ENCODE results near the gene LYRM9.

Gene LYRM9

DNA sequence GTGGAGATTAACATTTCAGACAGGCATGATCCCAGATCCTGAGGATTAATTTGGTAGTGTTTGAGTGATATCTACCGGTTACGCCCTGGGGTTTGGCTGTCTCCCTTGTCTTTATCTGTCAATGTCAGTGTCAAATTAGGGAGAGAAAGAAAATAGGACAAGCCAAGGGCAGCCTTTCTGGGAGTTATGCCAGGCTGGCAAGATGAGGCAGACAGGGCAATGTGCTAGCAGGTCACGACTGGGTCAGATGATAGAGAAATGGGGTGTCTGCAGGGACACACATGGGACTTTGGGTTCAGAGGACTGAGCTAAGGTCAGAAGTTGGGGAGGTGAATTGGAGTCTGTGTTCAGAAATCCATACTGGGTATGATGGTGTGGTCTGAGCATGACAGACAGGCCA lies 27.4 kb upstream of the LYRM9 start:
- H2BK12ac ChIP-seq (ENCODE audit: low read length): no peak overlapping the region
- H4K12ac ChIP-seq (ENCODE audit: low read depth, low read length): no peak overlapping the region
- H2AFZ ChIP-seq (ENCODE audit: insufficient read depth, low read length, poor library complexity): no peak overlapping the region
- H3K18ac ChIP-seq (ENCODE audit: low read length): no peak overlapping the region
- no peak overlapping the region for H3K4ac ChIP-seq (ENCODE audit: low read depth, low read length)
- no peak overlapping the region for H4K8ac ChIP-seq (ENCODE audit: low read depth, low read length)
- peaks cover 1% of the 10 kb centered on the region for H3K9me3 ChIP-seq (ENCODE audit: insufficient read depth, low read depth, low read length)
- no peak overlapping the region for H2BK5ac ChIP-seq (ENCODE audit: low read depth, low read length, poor library complexity)
- no peak overlapping the region for H3K14ac ChIP-seq (ENCODE audit: low read length)
- no peak overlapping the region for H3K23ac ChIP-seq (ENCODE audit: low read length)
- H3K79me2 ChIP-seq (ENCODE audit: control insufficient read depth, insufficient read depth, low read length, poor library complexity): no peaks in the 10 kb centered on the region
- no peak overlapping the region for H2BK120ac ChIP-seq (ENCODE audit: insufficient read depth, low read length, poor library complexity)
- H4K91ac ChIP-seq (ENCODE audit: low read depth, low read length): no peak overlapping the region
- no peak overlapping the region for H3K4me3 ChIP-seq (ENCODE audit: low read depth, low read length)
- peaks cover 2% of the 10 kb centered on the region in 2 experiments for H3K4me1 ChIP-seq (ENCODE audit: control insufficient read depth in 1 of 2, insufficient read depth in 2 of 2, low read length in 2 of 2)
- H3K27ac ChIP-seq (ENCODE audit: low read depth, low read length): no peak overlapping the region
- no peak overlapping the region for H3K9ac ChIP-seq (ENCODE audit: low read length)
- no peak overlapping the region for H3K4me2 ChIP-seq (ENCODE audit: low read length)
- H3K27me3 ChIP-seq (ENCODE audit: insufficient read depth, low read length): no peaks in the 10 kb centered on the region
- no CpG with 5 or more reads among the region's 3 CpGs for WGBS (ENCODE audit: extremely low coverage, insufficient coverage, insufficient read length)
- H3K36me3 ChIP-seq (ENCODE audit: control insufficient read depth in 1 of 2, insufficient read depth in 2 of 2, low read length in 2 of 2): no peaks in the 10 kb centered on the region
- H3K79me1 ChIP-seq (ENCODE audit: low read length): no peaks in the 10 kb centered on the region
- no peak for DNase-seq
- no peak overlapping the region for H2AK5ac ChIP-seq (ENCODE audit: low read length)

DNA sequence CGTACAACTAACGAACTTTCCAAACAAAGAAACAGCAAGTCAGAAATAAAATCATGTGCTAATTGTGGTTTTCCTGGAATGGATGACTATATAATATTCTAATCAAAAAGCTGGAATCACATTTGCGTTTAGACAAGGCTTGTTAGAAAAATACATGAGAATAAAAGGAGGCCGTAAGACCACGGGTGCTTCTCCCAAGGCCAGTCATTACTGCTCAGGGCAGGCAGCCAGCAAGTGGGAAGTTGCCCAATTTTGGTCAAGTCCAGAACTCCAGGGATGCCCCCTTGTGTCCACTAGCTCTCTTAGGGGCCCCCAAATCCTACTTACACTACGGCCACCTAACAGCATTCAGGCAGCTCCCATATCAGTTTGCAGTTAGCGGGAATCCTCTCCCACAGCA lies 25.9 kb upstream of the LYRM9 start:
- peaks cover 2 to 3% of the 10 kb centered on the region in 2 experiments for H3K4me1 ChIP-seq (ENCODE audit: control insufficient read depth in 1 of 2, insufficient read depth in 2 of 2, low read length in 2 of 2)
- no peak overlapping the region for H4K8ac ChIP-seq (ENCODE audit: low read depth, low read length)
- no peak overlapping the region for H3K9ac ChIP-seq (ENCODE audit: low read length)
- no peak for DNase-seq
- H2BK12ac ChIP-seq (ENCODE audit: low read length): no peak overlapping the region
- no CpG with 5 or more reads among the region's 7 CpGs for WGBS (ENCODE audit: extremely low coverage, insufficient coverage, insufficient read length)
- no peak overlapping the region for H2AK5ac ChIP-seq (ENCODE audit: low read length)
- H3K23ac ChIP-seq (ENCODE audit: low read length): no peak overlapping the region
- H3K4me3 ChIP-seq (ENCODE audit: low read depth, low read length): no peak overlapping the region
- H3K27ac ChIP-seq (ENCODE audit: low read depth, low read length): no peak overlapping the region
- no peak overlapping the region for H4K12ac ChIP-seq (ENCODE audit: low read depth, low read length)
- peaks cover 1% of the 10 kb centered on the region for H3K9me3 ChIP-seq (ENCODE audit: insufficient read depth, low read depth, low read length)
- H2AFZ ChIP-seq (ENCODE audit: insufficient read depth, low read length, poor library complexity): no peak overlapping the region
- no peaks in the 10 kb centered on the region for H3K79me2 ChIP-seq (ENCODE audit: control insufficient read depth, insufficient read depth, low read length, poor library complexity)
- H3K14ac ChIP-seq (ENCODE audit: low read length): no peak overlapping the region
- H3K18ac ChIP-seq (ENCODE audit: low read length): no peak overlapping the region
- H2BK120ac ChIP-seq (ENCODE audit: insufficient read depth, low read length, poor library complexity): no peak overlapping the region
- no peaks in the 10 kb centered on the region for H3K36me3 ChIP-seq (ENCODE audit: control insufficient read depth in 1 of 2, insufficient read depth in 2 of 2, low read length in 2 of 2)
- H3K79me1 ChIP-seq (ENCODE audit: low read length): no peaks in the 10 kb centered on the region
- no peak overlapping the region for H3K4me2 ChIP-seq (ENCODE audit: low read length)
- H2BK5ac ChIP-seq (ENCODE audit: low read depth, low read length, poor library complexity): no peak overlapping the region
- no peak overlapping the region for H3K4ac ChIP-seq (ENCODE audit: low read depth, low read length)
- H4K91ac ChIP-seq (ENCODE audit: low read depth, low read length): no peak overlapping the region
- no peaks in the 10 kb centered on the region for H3K27me3 ChIP-seq (ENCODE audit: insufficient read depth, low read length)

DNA sequence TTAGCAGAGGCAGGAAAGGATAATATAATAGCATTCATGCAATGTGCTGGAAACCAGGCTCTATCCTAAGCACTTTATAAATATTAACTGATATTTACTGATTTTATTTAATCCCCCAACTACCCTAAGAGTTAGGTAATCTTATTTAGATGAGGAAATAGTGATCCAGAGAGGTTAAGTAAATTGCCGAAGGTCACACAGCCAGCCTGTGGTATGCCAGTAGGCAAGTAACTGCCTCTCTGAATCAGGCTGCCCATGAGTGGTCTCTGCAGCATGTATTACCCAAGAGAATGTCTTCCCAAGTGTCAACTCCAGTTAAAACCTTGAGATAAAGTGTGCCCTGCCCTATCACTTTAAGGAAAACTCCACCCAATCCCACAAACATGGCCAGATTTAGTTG lies 25.3 kb upstream of the LYRM9 start:
- Histone ChIP-seq H3K18ac (ENCODE audit: low read length) (no peak overlapping the region), H3K79me1 (ENCODE audit: low read length) (no peaks in the 10 kb centered on the region), H3K14ac (ENCODE audit: low read length) (no peak overlapping the region), H3K4me3 (ENCODE audit: low read depth, low read length) (no peak overlapping the region), H2BK120ac (ENCODE audit: insufficient read depth, low read length, poor library complexity) (no peak overlapping the region), H4K12ac (ENCODE audit: low read depth, low read length) (no peak overlapping the region), H3K9ac (ENCODE audit: low read length) (no peak overlapping the region), H3K27ac (ENCODE audit: low read depth, low read length) (no peak overlapping the region), H3K23ac (ENCODE audit: low read length) (no peak overlapping the region), H2BK5ac (ENCODE audit: low read depth, low read length, poor library complexity) (no peak overlapping the region), H3K9me3 (ENCODE audit: insufficient read depth, low read depth, low read length) (peaks cover 1% of the 10 kb centered on the region), H3K4me2 (ENCODE audit: low read length) (no peak overlapping the region), H4K91ac (ENCODE audit: low read depth, low read length) (no peak overlapping the region), H2AK5ac (ENCODE audit: low read length) (no peak overlapping the region), H3K27me3 (ENCODE audit: insufficient read depth, low read length) (no peaks in the 10 kb centered on the region), H4K8ac (ENCODE audit: low read depth, low read length) (no peak overlapping the region), H3K36me3 (ENCODE audit: control insufficient read depth in 1 of 2, insufficient read depth in 2 of 2, low read length in 2 of 2) (no peaks in the 10 kb centered on the region), H3K4me1 (ENCODE audit: control insufficient read depth in 1 of 2, insufficient read depth in 2 of 2, low read length in 2 of 2) (peaks cover 2 to 3% of the 10 kb centered on the region in 2 experiments), H2AFZ (ENCODE audit: insufficient read depth, low read length, poor library complexity) (no peak overlapping the region), H3K4ac (ENCODE audit: low read depth, low read length) (no peak overlapping the region), H3K79me2 (ENCODE audit: control insufficient read depth, insufficient read depth, low read length, poor library complexity) (no peaks in the 10 kb centered on the region), H2BK12ac (ENCODE audit: low read length) (no peak overlapping the region)
- DNase-seq: no peak
- no CpG with 5 or more reads among the region's 1 CpG for WGBS (ENCODE audit: extremely low coverage, insufficient coverage, insufficient read length)

DNA sequence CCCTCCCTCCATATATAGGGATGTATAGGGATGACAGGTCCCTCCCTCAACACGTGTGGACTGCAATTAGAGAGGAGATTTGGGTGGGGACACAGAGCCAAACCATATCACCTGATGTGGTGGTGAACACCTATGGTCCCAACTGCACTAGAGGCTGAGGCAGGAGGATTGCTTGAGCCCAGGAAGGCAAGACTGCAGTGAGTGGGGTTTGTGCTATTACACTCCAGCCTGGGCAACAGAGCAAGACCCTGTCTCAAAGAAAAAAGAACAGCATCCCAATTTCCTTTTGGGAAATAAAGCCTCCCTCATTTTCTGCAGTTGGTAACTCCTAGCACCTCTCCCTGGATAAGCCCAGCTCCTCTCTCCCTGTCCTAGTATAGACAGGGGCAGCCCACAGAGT lies 23.8 kb upstream of the LYRM9 start:
- Histone ChIP-seq H4K91ac (ENCODE audit: low read depth, low read length) (no peak overlapping the region), H3K4ac (ENCODE audit: low read depth, low read length) (no peak overlapping the region), H3K4me1 (ENCODE audit: control insufficient read depth in 1 of 2, insufficient read depth in 2 of 2, low read length in 2 of 2) (peaks cover 2 to 3% of the 10 kb centered on the region in 2 experiments), H4K8ac (ENCODE audit: low read depth, low read length) (no peak overlapping the region), H4K12ac (ENCODE audit: low read depth, low read length) (no peak overlapping the region), H3K9ac (ENCODE audit: low read length) (no peak overlapping the region), H3K4me2 (ENCODE audit: low read length) (no peak overlapping the region), H3K27ac (ENCODE audit: low read depth, low read length) (no peak overlapping the region), H3K18ac (ENCODE audit: low read length) (no peak overlapping the region), H3K27me3 (ENCODE audit: insufficient read depth, low read length) (no peaks in the 10 kb centered on the region), H3K23ac (ENCODE audit: low read length) (no peak overlapping the region), H3K14ac (ENCODE audit: low read length) (no peak overlapping the region), H3K79me2 (ENCODE audit: control insufficient read depth, insufficient read depth, low read length, poor library complexity) (no peaks in the 10 kb centered on the region), H3K4me3 (ENCODE audit: low read depth, low read length) (no peak overlapping the region), H2BK120ac (ENCODE audit: insufficient read depth, low read length, poor library complexity) (no peak overlapping the region), H3K79me1 (ENCODE audit: low read length) (no peaks in the 10 kb centered on the region), H3K36me3 (ENCODE audit: control insufficient read depth in 1 of 2, insufficient read depth in 2 of 2, low read length in 2 of 2) (no peaks in the 10 kb centered on the region), H2AFZ (ENCODE audit: insufficient read depth, low read length, poor library complexity) (no peak overlapping the region), H2AK5ac (ENCODE audit: low read length) (no peak overlapping the region), H3K9me3 (ENCODE audit: insufficient read depth, low read depth, low read length) (peaks cover 1% of the 10 kb centered on the region), H2BK5ac (ENCODE audit: low read depth, low read length, poor library complexity) (no peak overlapping the region), H2BK12ac (ENCODE audit: low read length) (no peak overlapping the region)
- DNase-seq: no peak
- no CpG with 5 or more reads among the region's 1 CpG for WGBS (ENCODE audit: extremely low coverage, insufficient coverage, insufficient read length)
